Activated CD4-positive, alpha-beta T cell treated with anti-CD3 and anti-CD28 coated beads, Interleukin-2, Interleukin-4, amounts not matched to agents 100 ng/mL and 50 ng/mL, durations not matched to agents 16 hours and 8 hours (primary cell): Measurements from ENCODE around the gene DNAH9.
A peak's percentile ranks its signal among the peaks of the same experiment; 100 is the strongest.
"Not testable (repeated sequence)": the region's sequence is repeated elsewhere in the genome, so short reads cannot be mapped to it uniquely, and the experiment has no call there.

Experiments used
- DNase-seq: peaks from one replicate; pipeline ENCODE4 v3.0.0-alpha.2; 2020; ENCODE audit warnings: low spot score

The DNAH9 gene

GRCh38 chr17:11921296-11921695 is 323.0 kb downstream of the DNAH9 start:
- no peak for DNase-seq

- no peak for DNase-seq
Observed at GRCh38 chr17:11922638-11923037, 324.4 kb downstream of the DNAH9 start.

GRCh38 chr17:11924076-11924475 is 325.8 kb downstream of the DNAH9 start:
- no peak for DNase-seq

- no peak for DNase-seq
Observed at GRCh38 chr17:11925262-11926021, 327.2 kb downstream of the DNAH9 start.

GRCh38 chr17:11928436-11928835 is 330.2 kb downstream of the DNAH9 start:
- no peak for DNase-seq

- DNase-seq: no peak
Observed at GRCh38 chr17:11932337-11932898, 334.1 kb downstream of the DNAH9 start.

GRCh38 chr17:11935734-11936406 is 337.6 kb downstream of the DNAH9 start:
- peak; percentile 29 for DNase-seq

- DNase-seq: no peak
Observed at GRCh38 chr17:11940904-11941303, 342.6 kb downstream of the DNAH9 start.

- DNase-seq: not testable (repeated sequence)
Observed at GRCh38 chr17:11943086-11943485, 344.8 kb downstream of the DNAH9 start.

- no peak for DNase-seq
Observed at GRCh38 chr17:11943759-11944347, 345.6 kb downstream of the DNAH9 start.

- no peak for DNase-seq
Observed at GRCh38 chr17:11944587-11944986, 346.3 kb downstream of the DNAH9 start.

GRCh38 chr17:11948789-11949188 is 350.5 kb downstream of the DNAH9 start:
- DNase-seq: no peak

GRCh38 chr17:11949571-11949970 is 351.3 kb downstream of the DNAH9 start:
- DNase-seq: not testable (repeated sequence)

- no peak for DNase-seq
Observed at GRCh38 chr17:11950771-11951519, 352.7 kb downstream of the DNAH9 start.

GRCh38 chr17:11952610-11953009 is 354.3 kb downstream of the DNAH9 start:
- DNase-seq: no peak

GRCh38 chr17:11953924-11954323 is 355.7 kb downstream of the DNAH9 start:
- no peak for DNase-seq

- no peak for DNase-seq
Observed at GRCh38 chr17:11954936-11955335, 356.7 kb downstream of the DNAH9 start.

- no peak for DNase-seq
Observed at GRCh38 chr17:11969565-11969964, 371.3 kb downstream of the DNAH9 start.

- not testable (repeated sequence) for DNase-seq
Observed at GRCh38 chr17:11972741-11973140, 374.5 kb downstream of the DNAH9 start.

- DNase-seq: no peak
Observed at GRCh38 chr17:11979795-11980194, 381.5 kb downstream of the DNAH9 start.

GRCh38 chr17:11980813-11981212 is 382.5 kb downstream of the DNAH9 start:
- no peak for DNase-seq

GRCh38 chr17:11981862-11982261 is 383.6 kb downstream of the DNAH9 start:
- no peak for DNase-seq
